HCT116 (cell line): ENCODE data around the gene HMGB1. TPM values are rescaled to one million over a fixed set of nuclear protein-coding genes. Genes with fewer than 3 reads are reported as not detected.

Source experiments
- ATAC-seq: fragments of 200-7000 bp; cut with Tn5 transposase; 2 replicates; pipeline ENCODE4 v1.9.1; 2020; ENCODE audit warnings: mild to moderate bottlenecking, moderate library complexity
- BruUV-seq: library from RNA; stranded (reverse); fragments of 400-500 nt; replicated peaks from 2 replicates; lab custom pipeline; 2021; lab: Mats Ljungman, UMichigan
- CTCF ChIA-PET: fragments of 300-600 bp; sonication (Branson Sonifier 250); formaldehyde crosslinking; loops from one replicate; lab custom pipeline; 2021; ENCODE audit warnings: antibody characterized with exemption; lab: Charles Lee
- POLR2A ChIA-PET: fragments of 300-600, 350-600 bp; sonication (Branson Sonifier 250); formaldehyde crosslinking; loops from one replicate; lab custom pipeline; 2021; ENCODE audit warnings: antibody characterized with exemption; lab: Charles Lee
- RAD21 ChIA-PET, 2 experiments: fragments of 300-600 bp; sonication (Branson Sonifier 250); formaldehyde crosslinking; loops; one replicate each; lab custom pipeline; 2023; ENCODE audit warnings: low total read pairs in 2 of 2; ENCODE audit not compliant: uncharacterized antibody in 2 of 2, unreplicated experiment in 2 of 2, low non-redundant PET in 1 of 2; lab: Charles Lee
- DNase-seq: peaks from one replicate; pipeline ENCODE4 v3.0.0-alpha.2; 2010; ENCODE audit warnings: low read depth, low spot score
- H2AFZ ChIP-seq: fragments of 200-600 bp; shearing (Covaris generic), sonication (generic); 2 replicates; pipeline ENCODE4 v1.6.1; 2017; ENCODE audit warnings: low read depth, mixed run types, mixed read lengths, antibody characterized with exemption, low read length; ENCODE audit not compliant: poor library complexity, severe bottlenecking
- H3K27ac ChIP-seq: 2 replicates; pipeline ENCODE4 v1.5.1; 2012; ENCODE audit warnings: low read depth, low read length
- H3K27me3 ChIP-seq: fragments of 200-600 bp; sonication (generic); 2 replicates; pipeline ENCODE4 v1.6.1; 2016; ENCODE audit warnings: mixed run types, low read length, mixed read lengths; ENCODE audit not compliant: insufficient read depth
- H3K36me3 ChIP-seq, 2 experiments: fragments of 200-500 bp in 1 of 2; fragments of 200-600 bp in 1 of 2; sonication (Bioruptor generic) in 1 of 2; sonication (generic) in 1 of 2; 2 replicates each; pipeline versions ENCODE4 v1.5.1 to v1.6.1; 2014 to 2016; ENCODE audit warnings: low read length in 2 of 2, inconsistent platforms in 1 of 2, mixed read lengths in 1 of 2, mixed run types in 1 of 2; ENCODE audit not compliant: insufficient read depth in 2 of 2, control insufficient read depth in 1 of 2
- H3K4me1 ChIP-seq, 2 experiments: fragments of 200-600 bp in 1 of 2; sonication (generic) in 1 of 2; 2 replicates each; pipeline versions ENCODE4 v1.5.1 to v1.6.1; 2012 to 2017; ENCODE audit warnings: low read length in 2 of 2, inconsistent platforms in 1 of 2, mild to moderate bottlenecking in 1 of 2, mixed read lengths in 1 of 2, mixed run types in 1 of 2, moderate library complexity in 1 of 2; ENCODE audit not compliant: insufficient read depth in 2 of 2, control insufficient read depth in 1 of 2
- H3K4me2 ChIP-seq: fragments of 200-600 bp; sonication (generic); 2 replicates; pipeline ENCODE4 v1.6.1; 2017; ENCODE audit warnings: mixed run types, low read length, mixed read lengths
- H3K4me3 ChIP-seq, 2 experiments: fragments of 200-600 bp in 1 of 2; sonication (generic) in 1 of 2; replicated peaks in 1 of 2; 2 replicates each; pipeline ENCODE4 v1.5.1; 2011 to 2016; ENCODE audit warnings: low read length in 2 of 2, control low read depth in 1 of 2, low read depth in 1 of 2, mild to moderate bottlenecking in 1 of 2, mixed read lengths in 1 of 2, mixed run types in 1 of 2
- H3K79me2 ChIP-seq: fragments of 200-600 bp; sonication (generic); 2 replicates; pipeline ENCODE4 v1.6.1; 2017; ENCODE audit warnings: mild to moderate bottlenecking, mixed run types, low read length, moderate library complexity, mixed read lengths; ENCODE audit not compliant: insufficient read depth
- H3K9ac ChIP-seq: fragments of 200-600 bp; sonication (generic); 2 replicates; pipeline ENCODE4 v1.6.1; 2016; ENCODE audit warnings: low read length, mixed read lengths
- H3K9me2 ChIP-seq: fragments of 200-600 bp; sonication (generic), shearing (Covaris generic); 2 replicates; pipeline ENCODE4 v1.6.1; 2017; ENCODE audit warnings: mixed run types, mild to moderate bottlenecking, moderate library complexity; ENCODE audit not compliant: insufficient read depth
- H3K9me3 ChIP-seq, 2 experiments: fragments of 200-500 bp in 1 of 2; fragments of 200-600 bp in 1 of 2; sonication (Bioruptor generic) in 1 of 2; sonication (generic) in 1 of 2; 2 replicates each; pipeline ENCODE4 v1.6.1; 2014 to 2017; ENCODE audit warnings: low read length in 2 of 2, mixed read lengths in 2 of 2, inconsistent platforms in 1 of 2, low read depth in 1 of 2, mild to moderate bottlenecking in 1 of 2, mixed run types in 1 of 2, moderate library complexity in 1 of 2; ENCODE audit not compliant: control insufficient read depth in 1 of 2, insufficient read depth in 1 of 2
- H4K20me1 ChIP-seq: fragments of 200-600 bp; sonication (generic), shearing (Covaris generic); 2 replicates; pipeline ENCODE4 v1.6.1; 2017; ENCODE audit warnings: mixed run types, mild to moderate bottlenecking, moderate library complexity; ENCODE audit not compliant: insufficient read depth
- CTCF ChIP-seq, 3 experiments: fragments of 200-600 bp in 1 of 3; sonication (generic) in 1 of 3; IDR thresholded peaks in 2 of 3; conservative IDR thresholded peaks in 1 of 3; 2 replicates each; pipeline ENCODE4 v1.5.1; 2012 to 2017; ENCODE audit warnings: low read depth in 2 of 3, low read length in 2 of 3, antibody characterized with exemption in 1 of 3, borderline replicate concordance in 1 of 3, control low read depth in 1 of 3, mild to moderate bottlenecking in 1 of 3, mixed read lengths in 1 of 3, mixed run types in 1 of 3, moderate library complexity in 1 of 3; ENCODE audit not compliant: insufficient read depth in 1 of 3
- EGR1 ChIP-seq: IDR thresholded peaks from 2 replicates; pipeline ENCODE4 v1.6.1; 2012; ENCODE audit warnings: low read depth
- JUND ChIP-seq: IDR thresholded peaks from 2 replicates; pipeline ENCODE4 v1.6.1; 2012
- POLR2AphosphoS5 ChIP-seq: IDR thresholded peaks from 2 replicates; pipeline ENCODE4 v1.6.1; 2011; ENCODE audit warnings: mild to moderate bottlenecking, low read depth, low read length, moderate library complexity
- REST ChIP-seq: IDR thresholded peaks from 2 replicates; pipeline ENCODE4 v1.6.1; 2012; ENCODE audit warnings: low read depth
- SP1 ChIP-seq: IDR thresholded peaks from 2 replicates; pipeline ENCODE4 v1.6.1; 2012; ENCODE audit warnings: low read depth
- ZNF274 ChIP-seq: fragments of 200-500 bp; sonication (Bioruptor generic); IDR thresholded peaks from 2 replicates; pipeline ENCODE4 v1.6.1; 2014; ENCODE audit warnings: mild to moderate bottlenecking, low read depth, low read length, inconsistent platforms
- intact Hi-C: fragments of 100-400 bp; cut with micrococcal nuclease; formaldehyde crosslinking; loops from 2 replicates; pipeline ENCODE4 v1.10.0; 2022
- total RNA-seq: library from RNA; stranded (reverse); gene quantifications from one replicate; pipeline ENCODE4 v1.2.1, GENCODE V29; 2021; ENCODE audit not compliant: unreplicated experiment
- TF ChIP-seq, protein P1 (sequence below): IDR thresholded peaks from 2 replicates; pipeline ENCODE4 v1.6.1; 2012

The HMGB1 gene
- total RNA-seq, 1 experiment from 2014 or later = 678 TPM

DNA sequence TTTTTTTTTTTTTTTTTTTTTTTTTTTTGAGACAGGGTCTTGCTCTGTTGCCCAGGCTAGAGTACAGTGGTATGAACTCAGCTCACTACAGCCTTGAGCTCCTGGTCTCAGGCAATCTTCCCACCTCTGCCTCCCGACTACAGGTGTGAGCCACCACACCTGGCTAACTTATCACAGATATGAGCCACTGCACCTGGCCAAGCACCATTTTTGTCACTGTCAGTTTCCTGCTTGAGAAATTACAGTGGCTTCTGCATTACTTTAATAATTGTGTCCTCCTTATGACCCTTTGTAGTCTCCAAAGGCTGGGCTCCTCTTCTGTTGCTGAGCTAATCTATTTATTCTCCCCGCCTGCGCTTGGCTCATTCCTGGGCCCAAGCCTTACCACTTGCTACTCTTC is 27.4 kb downstream of the HMGB1 start:
- ATAC-seq (no peak), DNase-seq (no peak)
- no peaks in the 10 kb centered on the region for H3K36me3 ChIP-seq
- H3K27ac ChIP-seq = no peak overlapping the region
- no peak for TF ChIP-seq REST
- no peak for TF ChIP-seq EGR1
- no peak for TF ChIP-seq JUND
- TF ChIP-seq, protein P1, sequence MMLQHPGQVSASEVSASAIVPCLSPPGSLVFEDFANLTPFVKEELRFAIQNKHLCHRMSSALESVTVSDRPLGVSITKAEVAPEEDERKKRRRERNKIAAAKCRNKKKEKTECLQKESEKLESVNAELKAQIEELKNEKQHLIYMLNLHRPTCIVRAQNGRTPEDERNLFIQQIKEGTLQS = no peak
- TF ChIP-seq POLR2AphosphoS5 = no peak
- no peak for TF ChIP-seq ZNF274
- no peak for TF ChIP-seq CTCF (IDR thresholded peaks at IDR 0.05 in 2 of 3, conservative IDR thresholded peaks at IDR 0.05 in 1 of 3; ENCODE audit: borderline replicate concordance in 1 of 3, insufficient read depth in 1 of 3, low read depth in 2 of 3, low read length in 2 of 3)
- no peak for TF ChIP-seq SP1
- POLR2A ChIA-PET = no interaction called here
- H3K79me2 ChIP-seq = no peaks in the 10 kb centered on the region
- H3K4me1 ChIP-seq = peaks cover 0 to 5% of the 10 kb centered on the region in 2 experiments; a peak in 1 of 4 replicates
- H3K9me3 ChIP-seq = no peaks in the 10 kb centered on the region
- no peak overlapping the region for H2AFZ ChIP-seq
- H3K9ac ChIP-seq = no peak overlapping the region
- RAD21 ChIA-PET = no interaction called here
- CTCF ChIA-PET = no interaction called here
- H4K20me1 ChIP-seq = no peaks in the 10 kb centered on the region
- no peak overlapping the region for H3K4me3 ChIP-seq
- H3K27me3 ChIP-seq = no peaks in the 10 kb centered on the region
- H3K4me2 ChIP-seq = no peak overlapping the region
- no peaks in the 10 kb centered on the region for H3K9me2 ChIP-seq
- intact Hi-C loops = no loop called here
- no TSS peak for BruUV-seq
